Osteoblast (primary cell): Measurements from ENCODE around the gene TPRN. TPM values are rescaled to one million over a fixed set of nuclear protein-coding genes. Genes with fewer than 3 reads are reported as not detected.

Source experiments
- DNase-seq: peaks from one replicate; pipeline ENCODE4 v3.0.0; 2011; ENCODE audit warnings: low spot score, mixed read lengths; ENCODE audit not compliant: insufficient read length; ENCODE audit errors: missing footprints
- H2AFZ ChIP-seq: 2 replicates; pipeline ENCODE4 v1.6.0; 2011; ENCODE audit warnings: mild to moderate bottlenecking, low read length
- H3K27ac ChIP-seq: 2 replicates; pipeline ENCODE4 v1.5.1; 2011; ENCODE audit warnings: mild to moderate bottlenecking, low read depth, low read length, moderate library complexity
- H3K27me3 ChIP-seq: 2 replicates; pipeline ENCODE4 v1.6.0; 2012; ENCODE audit warnings: mild to moderate bottlenecking, control low read depth, inconsistent platforms, low read length, moderate library complexity; ENCODE audit not compliant: insufficient read depth
- H3K36me3 ChIP-seq: 2 replicates; pipeline ENCODE4 v1.5.1; 2011; ENCODE audit warnings: mild to moderate bottlenecking, low read length, control low read depth, moderate library complexity; ENCODE audit not compliant: insufficient read depth
- H3K4me1 ChIP-seq: 2 replicates; pipeline ENCODE4 v1.5.1; 2011; ENCODE audit warnings: mild to moderate bottlenecking, low read length, control low read depth, moderate library complexity; ENCODE audit not compliant: insufficient read depth
- H3K4me2 ChIP-seq: 2 replicates; pipeline ENCODE4 v1.6.0; 2011; ENCODE audit warnings: mild to moderate bottlenecking, low read length; ENCODE audit not compliant: insufficient read depth
- H3K4me3 ChIP-seq: fragments of 200-600 bp; sonication (generic); 3 replicates; pipeline ENCODE4 v1.5.1; 2012; ENCODE audit warnings: mild to moderate bottlenecking, low read length, inconsistent platforms; ENCODE audit not compliant: insufficient read depth
- H3K79me2 ChIP-seq: 2 replicates; pipeline ENCODE4 v1.6.0; 2012; ENCODE audit warnings: mild to moderate bottlenecking, low read length, control low read depth, inconsistent platforms; ENCODE audit not compliant: insufficient read depth
- H3K9me3 ChIP-seq: 2 replicates; pipeline ENCODE4 v1.5.1; 2011; ENCODE audit warnings: low read depth, low read length, control low read depth
- H4K20me1 ChIP-seq: 2 replicates; pipeline ENCODE4 v1.6.0; 2012; ENCODE audit warnings: mild to moderate bottlenecking, low read length, control low read depth; ENCODE audit not compliant: insufficient read depth
- total RNA-seq: library from RNA; depleted of rRNA; stranded (reverse); fragments of >200 nt; gene quantifications from 2 replicates; pipeline ENCODE4 v1.2.3, GENCODE V29; 2012
- TF ChIP-seq, protein P1 (sequence below): IDR thresholded peaks from 2 replicates; pipeline ENCODE4 v1.5.1; 2011; ENCODE audit warnings: mild to moderate bottlenecking, low read depth, low read length, moderate library complexity; ENCODE audit errors: extremely low read depth

Gene TPRN
- total RNA-seq, 1 donor: 10.5 TPM

DNA sequence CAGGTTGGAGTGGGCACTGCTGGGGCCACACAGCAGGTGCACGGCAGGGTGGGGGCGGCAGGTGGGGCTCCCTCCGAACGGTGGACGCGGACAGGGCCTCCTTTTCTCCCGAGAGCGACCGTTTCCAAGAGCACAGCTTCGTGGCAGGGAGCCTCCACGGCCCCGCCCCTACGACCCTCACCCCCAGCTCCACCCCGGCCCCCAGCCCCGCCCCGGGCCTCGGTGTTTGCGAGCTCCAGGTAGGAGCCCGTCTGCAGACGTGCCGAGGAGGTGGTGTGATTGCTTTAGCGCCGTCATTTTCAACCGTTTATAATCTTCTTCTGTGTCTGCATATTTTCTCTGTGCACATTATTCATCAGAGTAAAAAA, 52.8 kb downstream of the TPRN start:
- Histone ChIP-seq H2AFZ (no peak overlapping the region), H3K9me3 (no peaks in the 10 kb centered on the region), H3K4me2 (no peak overlapping the region), H3K4me3 (no peak overlapping the region), H4K20me1 (no peaks in the 10 kb centered on the region), H3K79me2 (no peaks in the 10 kb centered on the region), H3K4me1 (no peaks in the 10 kb centered on the region), H3K36me3 (no peaks in the 10 kb centered on the region), H3K27me3 (no peaks in the 10 kb centered on the region), H3K27ac (no peak overlapping the region)
- TF ChIP-seq, protein P1, sequence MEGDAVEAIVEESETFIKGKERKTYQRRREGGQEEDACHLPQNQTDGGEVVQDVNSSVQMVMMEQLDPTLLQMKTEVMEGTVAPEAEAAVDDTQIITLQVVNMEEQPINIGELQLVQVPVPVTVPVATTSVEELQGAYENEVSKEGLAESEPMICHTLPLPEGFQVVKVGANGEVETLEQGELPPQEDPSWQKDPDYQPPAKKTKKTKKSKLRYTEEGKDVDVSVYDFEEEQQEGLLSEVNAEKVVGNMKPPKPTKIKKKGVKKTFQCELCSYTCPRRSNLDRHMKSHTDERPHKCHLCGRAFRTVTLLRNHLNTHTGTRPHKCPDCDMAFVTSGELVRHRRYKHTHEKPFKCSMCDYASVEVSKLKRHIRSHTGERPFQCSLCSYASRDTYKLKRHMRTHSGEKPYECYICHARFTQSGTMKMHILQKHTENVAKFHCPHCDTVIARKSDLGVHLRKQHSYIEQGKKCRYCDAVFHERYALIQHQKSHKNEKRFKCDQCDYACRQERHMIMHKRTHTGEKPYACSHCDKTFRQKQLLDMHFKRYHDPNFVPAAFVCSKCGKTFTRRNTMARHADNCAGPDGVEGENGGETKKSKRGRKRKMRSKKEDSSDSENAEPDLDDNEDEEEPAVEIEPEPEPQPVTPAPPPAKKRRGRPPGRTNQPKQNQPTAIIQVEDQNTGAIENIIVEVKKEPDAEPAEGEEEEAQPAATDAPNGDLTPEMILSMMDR: no peak
- peak; percentile 62 for DNase-seq

DNA sequence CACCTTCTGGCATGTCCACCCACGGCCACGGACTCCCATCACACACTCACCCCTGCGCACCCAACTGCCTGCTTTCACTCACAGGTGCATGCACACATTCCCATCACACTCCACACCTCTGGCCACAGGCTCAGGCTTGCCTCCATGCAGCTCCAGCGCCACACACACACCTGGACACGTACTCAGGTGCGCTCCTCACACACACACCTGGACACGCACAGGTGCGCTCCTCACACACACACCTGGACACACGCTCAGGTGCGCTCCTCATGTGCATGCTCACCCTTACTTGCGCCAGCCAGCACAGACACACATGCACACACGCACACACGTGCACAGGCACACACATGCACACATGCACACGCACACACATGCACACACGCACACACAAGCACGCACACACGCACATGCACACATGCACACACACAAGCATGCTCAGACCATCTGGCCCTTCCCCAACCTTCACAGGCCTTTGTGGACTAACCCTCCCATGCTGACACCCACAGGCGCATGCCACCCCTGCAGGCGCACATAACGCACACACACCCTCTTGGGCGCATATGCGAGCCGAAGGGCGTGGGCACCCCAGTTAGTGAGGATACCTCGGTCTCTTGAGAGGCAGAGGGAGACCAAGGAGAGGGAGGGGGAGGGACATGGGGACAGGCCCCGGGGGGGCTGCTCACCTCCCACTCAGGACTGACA, 53.3 kb downstream of the TPRN start:
- H3K9me3 ChIP-seq: no peaks in the 10 kb centered on the region
- H3K4me3 ChIP-seq: no peak overlapping the region
- no peaks in the 10 kb centered on the region for H4K20me1 ChIP-seq
- peaks cover 2% of the 10 kb centered on the region for H3K27me3 ChIP-seq
- TF ChIP-seq, protein P1: no peak
- no peaks in the 10 kb centered on the region for H3K4me1 ChIP-seq
- peak; percentile 80 for DNase-seq
- no peaks in the 10 kb centered on the region for H3K79me2 ChIP-seq
- no peaks in the 10 kb centered on the region for H3K36me3 ChIP-seq
- H3K4me2 ChIP-seq: no peak overlapping the region
- no peak overlapping the region for H3K27ac ChIP-seq
- no peak overlapping the region for H2AFZ ChIP-seq

DNA sequence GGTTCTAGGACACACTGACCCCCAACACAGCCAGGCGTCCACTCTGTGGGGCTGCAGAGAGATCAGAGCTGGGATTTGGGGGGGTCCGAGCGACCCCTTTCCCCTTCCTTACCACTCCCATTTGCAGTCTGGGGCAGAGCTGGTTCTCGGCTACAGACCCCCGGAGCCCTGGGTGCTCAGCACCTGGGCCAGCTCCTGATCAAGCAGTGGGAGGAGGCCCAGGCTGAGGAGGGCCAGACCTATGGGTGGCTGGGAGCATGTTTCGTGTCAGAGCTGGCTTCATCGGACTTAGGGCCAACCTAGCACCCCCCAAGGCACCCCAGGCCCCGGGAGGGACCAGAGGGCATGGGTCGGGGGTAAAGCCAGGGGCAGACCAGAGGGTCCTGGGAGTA, 54.0 kb downstream of the TPRN start:
- no peak overlapping the region for H3K4me2 ChIP-seq
- TF ChIP-seq, protein P1: no peak
- H3K4me1 ChIP-seq: no peaks in the 10 kb centered on the region
- peaks cover 3% of the 10 kb centered on the region for H3K27me3 ChIP-seq
- H3K4me3 ChIP-seq: no peak overlapping the region
- H3K27ac ChIP-seq: no peak overlapping the region
- H3K36me3 ChIP-seq: no peaks in the 10 kb centered on the region
- peak; percentile 84 for DNase-seq
- no peaks in the 10 kb centered on the region for H3K79me2 ChIP-seq
- no peak overlapping the region for H2AFZ ChIP-seq
- H4K20me1 ChIP-seq: no peaks in the 10 kb centered on the region
- no peaks in the 10 kb centered on the region for H3K9me3 ChIP-seq

DNA sequence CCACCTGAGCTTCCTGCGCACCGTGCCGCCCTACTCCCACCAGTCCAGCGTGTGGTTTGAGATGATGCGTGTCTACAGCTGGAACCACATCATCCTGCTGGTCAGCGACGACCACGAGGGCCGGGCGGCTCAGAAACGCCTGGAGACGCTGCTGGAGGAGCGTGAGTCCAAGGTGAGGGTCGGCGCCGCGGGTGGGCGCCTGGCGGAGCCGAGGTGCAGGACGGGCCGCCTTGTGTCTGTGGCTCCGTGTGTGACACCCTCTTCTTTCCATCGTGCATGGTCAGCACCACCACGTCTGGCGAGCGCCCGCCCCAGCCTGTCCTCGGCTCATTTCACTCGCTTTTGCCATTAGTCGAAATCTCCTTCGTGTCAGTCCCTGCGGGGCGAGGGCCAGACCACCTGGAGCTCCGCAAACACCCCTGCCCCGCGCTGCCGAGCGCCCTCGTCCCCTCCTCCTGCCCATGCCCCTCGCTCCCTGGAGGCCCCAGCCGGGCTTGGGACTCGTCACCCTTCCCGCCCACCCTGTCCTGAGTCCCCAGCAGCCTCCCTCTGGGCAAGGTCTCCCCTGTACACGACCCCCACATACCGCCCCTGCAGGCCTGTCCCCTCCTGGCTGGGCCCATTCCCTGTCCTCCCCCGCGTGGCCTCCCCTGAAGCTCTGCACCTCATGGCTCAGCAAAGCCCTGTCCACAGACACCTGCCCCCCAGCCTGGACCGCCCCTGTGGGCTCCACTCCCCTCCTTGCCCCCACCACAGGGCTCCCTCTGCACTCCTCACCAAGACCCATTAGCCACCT, 54.6 kb downstream of the TPRN start:
- Histone ChIP-seq H3K4me2 (no peak overlapping the region), H3K4me1 (no peaks in the 10 kb centered on the region), H3K27ac (no peak overlapping the region), H4K20me1 (no peaks in the 10 kb centered on the region), H3K9me3 (no peaks in the 10 kb centered on the region), H3K79me2 (no peaks in the 10 kb centered on the region), H3K27me3 (peaks cover 8% of the 10 kb centered on the region), H3K36me3 (no peaks in the 10 kb centered on the region), H2AFZ (no peak overlapping the region), H3K4me3 (no peak overlapping the region)
- DNase-seq: peak; percentile 93
- TF ChIP-seq, protein P1: no peak
